Kidney (tissue), 14 donors: ENCODE data around the gene UST. TPM values are rescaled to one million over a fixed set of nuclear protein-coding genes. Genes with fewer than 3 reads are reported as not detected.

Experiments used
- DNase-seq, 5 donors: peaks; one replicate each; pipeline ENCODE4 v3.0.0-alpha.2; 2013 to 2020
- FAIRE-seq: peaks from 2 replicates; lab custom pipeline; 2012; peaks lifted over from hg19 to GRCh38; lab: Jason Lieb, UNC
- H3K27ac ChIP-seq, 2 donors: one replicate each; pipeline ENCODE4 v1.7.0; 2013; ENCODE audit warnings: low read depth in 2 of 2, low read length in 2 of 2, inconsistent platforms in 1 of 2
- H3K27me3 ChIP-seq: one replicate; pipeline ENCODE4 v1.7.1; 2013; ENCODE audit warnings: low read length, inconsistent platforms; ENCODE audit not compliant: control insufficient read depth, insufficient read depth
- H3K36me3 ChIP-seq, 3 donors: one replicate each; pipeline versions ENCODE4 v1.7.0 to v1.7.1; 2013; ENCODE audit warnings: low read length in 3 of 3, control low read depth in 1 of 3, inconsistent platforms in 1 of 3; ENCODE audit not compliant: insufficient read depth in 3 of 3, control insufficient read depth in 2 of 3
- H3K4me1 ChIP-seq, 3 donors: one replicate each; pipeline versions ENCODE4 v1.7.0 to v1.7.1; 2013; ENCODE audit warnings: low read length in 3 of 3, inconsistent platforms in 1 of 3, low read depth in 1 of 3; ENCODE audit not compliant: control insufficient read depth in 2 of 3, insufficient read depth in 2 of 3
- H3K4me3 ChIP-seq, 3 donors: one replicate each; pipeline versions ENCODE4 v1.7.0 to v1.8.1; 2013; ENCODE audit warnings: low read length in 3 of 3, control low read depth in 1 of 3, inconsistent platforms in 1 of 3
- H3K9ac ChIP-seq, 3 donors: one replicate each; pipeline versions ENCODE4 v1.7.0 to v1.7.1; 2013; ENCODE audit warnings: low read length in 3 of 3, control low read depth in 1 of 3, inconsistent platforms in 1 of 3
- H3K9me3 ChIP-seq, 3 donors: one replicate each; pipeline versions ENCODE4 v1.7.0 to v1.7.1; 2013; ENCODE audit warnings: low read length in 3 of 3, control low read depth in 1 of 3, inconsistent platforms in 1 of 3; ENCODE audit not compliant: control insufficient read depth in 2 of 3, insufficient read depth in 1 of 3
- intact Hi-C: fragments of 100-400 bp; cut with DNase I; formaldehyde crosslinking; loops from one replicate; pipeline ENCODE4 v1.11.1; 2022
- polyA plus RNA-seq: library from polyadenylated mRNA; stranded (reverse); fragments of 350-450 nt; fragmentation: Illumina TruSeq; extraction: RNeasy Lipid Tissue Mini Kit (QIAGEN cat#74804); gene quantifications from one replicate; pipeline ENCODE4 v1.2.3, GENCODE V29; 2014; ENCODE audit warnings: low read depth, low replicate concordance; ENCODE audit not compliant: insufficient read depth
- total RNA-seq: library from RNA; stranded (reverse); fragmentation: NEBNext Ultra II Directional; extraction: Animal tissue kit (Norgen Biotek cat#: 25700); gene quantifications from one replicate; pipeline ENCODE4 v1.2.1, GENCODE V29; 2021
- TF ChIP-seq, protein P1 (sequence below): IDR thresholded peaks from 3 replicates; pipeline ENCODE4 v1.5.1; 2012; ENCODE audit warnings: mild to moderate bottlenecking, moderate library complexity, borderline replicate concordance; ENCODE audit not compliant: insufficient read depth; ENCODE audit errors: extremely low read depth
- donor health status: control.
- donor health status: control.
- donor health status: control.
- donor health status: control.
- donor health status: control.
- donor health status: DM: yes; HTN: yes; CAD: no.
- donor health status: Normal renal cell carcinoma (clear cell type).

Gene UST
- total and polyA plus RNA-seq, 2 donors from 2014 or later = 3.2 to 4.2 TPM

DNA sequence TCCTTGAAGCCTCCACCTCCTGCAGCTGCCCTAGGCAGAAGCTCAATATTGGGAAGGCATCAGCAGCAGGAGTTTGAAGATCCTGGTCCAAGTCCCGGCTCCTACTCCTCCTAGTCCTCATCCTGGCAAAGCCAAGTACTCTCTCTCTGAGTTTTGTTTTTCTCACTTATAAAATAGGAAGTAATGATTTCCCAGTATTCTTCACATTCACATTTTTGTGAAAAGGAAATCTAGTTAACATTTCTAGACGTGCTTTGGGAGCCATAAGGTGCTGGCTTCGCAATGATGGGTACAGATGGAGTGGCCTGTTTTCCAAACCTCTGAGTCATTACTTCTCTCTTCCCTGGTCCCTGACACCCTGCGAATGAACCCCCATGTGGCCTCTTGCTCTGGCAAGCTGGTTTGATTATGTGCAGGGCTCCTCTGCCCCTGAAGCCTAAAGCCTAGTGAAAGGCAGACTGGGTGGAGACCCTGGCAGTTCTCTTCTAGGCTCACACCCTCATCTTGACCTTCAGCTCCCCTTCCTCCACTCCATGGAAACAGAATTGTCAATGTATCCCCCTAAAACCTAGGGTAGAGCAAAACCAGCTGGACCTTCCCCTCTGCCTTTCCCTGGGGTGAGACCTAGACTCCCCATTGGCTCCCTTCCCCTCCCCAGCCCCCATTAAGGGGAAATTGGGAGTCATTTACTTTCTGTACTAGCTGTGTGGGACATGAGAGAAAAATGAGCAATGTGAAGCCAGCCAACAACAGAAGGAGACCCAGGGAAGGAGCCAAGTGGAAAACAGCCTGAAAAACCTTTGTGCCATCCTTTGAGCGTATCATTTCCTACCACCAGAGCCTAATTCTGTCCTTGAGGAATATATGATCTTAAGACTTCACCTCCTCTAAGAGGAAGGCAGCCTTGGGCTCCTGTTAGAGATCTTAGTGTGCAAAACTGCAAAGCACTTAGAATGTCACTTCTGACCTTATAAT is 158.4 kb downstream of the UST start:
- no peaks in the 10 kb centered on the region for H3K4me1 ChIP-seq
- no peaks in the 10 kb centered on the region for H3K9me3 ChIP-seq
- DNase-seq (no peak), FAIRE-seq (no peak)
- TF ChIP-seq, protein P1, sequence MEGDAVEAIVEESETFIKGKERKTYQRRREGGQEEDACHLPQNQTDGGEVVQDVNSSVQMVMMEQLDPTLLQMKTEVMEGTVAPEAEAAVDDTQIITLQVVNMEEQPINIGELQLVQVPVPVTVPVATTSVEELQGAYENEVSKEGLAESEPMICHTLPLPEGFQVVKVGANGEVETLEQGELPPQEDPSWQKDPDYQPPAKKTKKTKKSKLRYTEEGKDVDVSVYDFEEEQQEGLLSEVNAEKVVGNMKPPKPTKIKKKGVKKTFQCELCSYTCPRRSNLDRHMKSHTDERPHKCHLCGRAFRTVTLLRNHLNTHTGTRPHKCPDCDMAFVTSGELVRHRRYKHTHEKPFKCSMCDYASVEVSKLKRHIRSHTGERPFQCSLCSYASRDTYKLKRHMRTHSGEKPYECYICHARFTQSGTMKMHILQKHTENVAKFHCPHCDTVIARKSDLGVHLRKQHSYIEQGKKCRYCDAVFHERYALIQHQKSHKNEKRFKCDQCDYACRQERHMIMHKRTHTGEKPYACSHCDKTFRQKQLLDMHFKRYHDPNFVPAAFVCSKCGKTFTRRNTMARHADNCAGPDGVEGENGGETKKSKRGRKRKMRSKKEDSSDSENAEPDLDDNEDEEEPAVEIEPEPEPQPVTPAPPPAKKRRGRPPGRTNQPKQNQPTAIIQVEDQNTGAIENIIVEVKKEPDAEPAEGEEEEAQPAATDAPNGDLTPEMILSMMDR = no peak
- H3K27me3 ChIP-seq = no peaks in the 10 kb centered on the region
- H3K4me3 ChIP-seq = no peak overlapping the region
- no peaks in the 10 kb centered on the region for H3K36me3 ChIP-seq
- H3K9ac ChIP-seq = no peak overlapping the region
- no peak overlapping the region for H3K27ac ChIP-seq
- intact Hi-C loops = no loop called here

DNA sequence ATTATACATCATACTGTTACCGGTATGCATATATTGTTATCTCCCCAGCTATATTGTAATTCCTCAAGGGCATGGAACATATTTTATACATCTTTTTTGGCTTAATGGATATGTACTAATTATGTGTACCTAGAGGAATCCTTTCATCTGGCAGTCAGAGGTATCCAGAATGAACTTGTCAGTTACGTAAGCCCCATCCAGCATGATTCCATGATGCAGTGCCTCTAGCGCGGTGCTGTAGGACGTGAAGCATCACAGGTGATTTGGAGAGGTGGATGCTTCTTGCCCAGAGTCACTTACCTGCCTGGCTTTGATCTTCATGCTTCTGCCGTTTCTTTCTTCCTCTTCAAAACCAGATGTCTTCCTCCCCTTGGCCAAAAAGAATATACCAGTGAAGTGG is 159.1 kb downstream of the UST start:
- H3K4me1 ChIP-seq = no peaks in the 10 kb centered on the region
- H3K9ac ChIP-seq = no peak overlapping the region
- TF ChIP-seq, protein P1 = no peak
- H3K4me3 ChIP-seq = no peak overlapping the region
- intact Hi-C loops = no loop called here
- no peak for FAIRE-seq
- no peak for DNase-seq
- no peaks in the 10 kb centered on the region for H3K9me3 ChIP-seq
- H3K27ac ChIP-seq = no peak overlapping the region
- no peaks in the 10 kb centered on the region for H3K27me3 ChIP-seq
- H3K36me3 ChIP-seq = no peaks in the 10 kb centered on the region

DNA sequence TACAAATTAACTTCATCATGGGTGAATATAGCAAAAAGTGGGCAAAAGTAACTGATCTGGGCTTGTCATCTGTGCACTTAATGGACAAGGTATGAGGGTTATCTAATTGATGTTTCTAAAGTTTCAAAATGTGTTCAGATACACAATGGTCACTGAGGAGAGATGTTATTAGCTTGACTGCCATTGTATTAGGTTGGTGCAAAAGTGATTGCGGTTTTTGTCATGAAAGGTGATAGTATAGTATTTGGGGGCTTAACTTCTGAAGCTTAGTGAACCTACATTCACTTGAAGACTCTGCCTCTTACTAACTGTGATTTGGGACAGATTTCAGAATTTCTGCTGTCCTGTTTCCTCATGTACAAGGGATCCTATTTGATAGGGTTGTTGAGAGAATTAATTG is 159.6 kb downstream of the UST start:
- DNase-seq (no peak), FAIRE-seq (no peak)
- no peak overlapping the region for H3K27ac ChIP-seq
- H3K4me3 ChIP-seq = no peak overlapping the region
- no peak overlapping the region for H3K9ac ChIP-seq
- no peaks in the 10 kb centered on the region for H3K27me3 ChIP-seq
- TF ChIP-seq, protein P1 = no peak
- intact Hi-C loops = no loop called here
- no peaks in the 10 kb centered on the region for H3K36me3 ChIP-seq
- no peaks in the 10 kb centered on the region for H3K9me3 ChIP-seq
- no peaks in the 10 kb centered on the region for H3K4me1 ChIP-seq
